T-helper 2 cell (primary cell): Measurements from ENCODE around the gene TSSC4.

Experiments
- DNase-seq, 5 experiments: peaks; one replicate each; pipeline versions ENCODE4 v3.0.0 to v3.0.0-alpha.2; 2012 to 2022

Gene TSSC4

GRCh38 chr11:2450321-2451041, 49.9 kb downstream of the TSSC4 start:
- no peak for DNase-seq

DNA sequence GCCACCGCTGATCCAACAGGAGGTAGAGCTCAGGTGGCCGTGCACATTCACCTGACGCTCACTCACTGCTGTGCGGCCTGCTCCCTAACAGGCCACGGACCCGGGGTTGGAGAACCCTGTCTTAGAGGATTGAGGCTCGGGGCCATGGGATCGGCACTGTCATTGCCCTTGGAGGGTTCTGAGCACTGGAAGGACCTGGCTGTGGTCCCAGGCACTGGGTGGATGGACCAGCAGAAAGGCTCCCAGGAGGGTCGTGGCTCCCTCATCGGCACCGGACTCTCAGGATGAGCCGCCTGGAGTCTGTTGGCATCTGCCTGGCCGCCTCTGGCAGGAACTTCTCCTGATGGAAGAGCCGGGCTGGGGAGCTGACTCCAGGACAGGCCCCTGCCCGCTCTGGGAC, 50.8 kb downstream of the TSSC4 start:
- no peak for DNase-seq

GRCh38 chr11:2451916-2452315, 51.4 kb downstream of the TSSC4 start:
- DNase-seq: no peak

- DNase-seq: no peak
Observed at GRCh38 chr11:2452321-2453012, 51.9 kb downstream of the TSSC4 start.

- DNase-seq: no peak
Observed at GRCh38 chr11:2453436-2453835, 52.9 kb downstream of the TSSC4 start.
